NT2/D1 (cell line): ENCODE data around the gene BBX.
"Not testable (repeated sequence)": the region's sequence is repeated elsewhere in the genome, so short reads cannot be mapped to it uniquely, and the experiment has no call there.

Experiments
- DNase-seq: peaks from one replicate; pipeline ENCODE4 v3.0.0-alpha.2; 2011; ENCODE audit warnings: low read depth, low spot score
- H3K27me3 ChIP-seq: 2 replicates; pipeline ENCODE4 v1.6.0; 2011; ENCODE audit warnings: mild to moderate bottlenecking; ENCODE audit not compliant: insufficient read length, insufficient read depth
- H3K36me3 ChIP-seq: 2 replicates; pipeline ENCODE4 v1.6.1; 2011; ENCODE audit warnings: mild to moderate bottlenecking, low read length, mixed read lengths; ENCODE audit not compliant: insufficient read depth, insufficient read length
- H3K4me1 ChIP-seq: 2 replicates; pipeline ENCODE4 v1.5.1; 2011; ENCODE audit not compliant: insufficient read depth, insufficient read length
- H3K4me3 ChIP-seq: 2 replicates; pipeline ENCODE4 v1.5.1; 2011; ENCODE audit warnings: low read depth; ENCODE audit not compliant: insufficient read length
- H3K9ac ChIP-seq: 2 replicates; pipeline ENCODE4 v1.6.0; 2011; ENCODE audit warnings: low read depth; ENCODE audit not compliant: insufficient read length
- H3K9me3 ChIP-seq: 2 replicates; pipeline ENCODE4 v1.5.1; 2011; ENCODE audit warnings: mild to moderate bottlenecking, low read length; ENCODE audit not compliant: insufficient read depth
- SUZ12 ChIP-seq: IDR thresholded peaks from 2 replicates; pipeline ENCODE4 v1.6.1; 2011; ENCODE audit not compliant: insufficient read length, insufficient read depth; ENCODE audit errors: extremely low read depth
- YY1 ChIP-seq: IDR thresholded peaks from 2 replicates; pipeline ENCODE4 v1.6.1; 2011; ENCODE audit not compliant: insufficient read length, insufficient read depth
- ZNF274 ChIP-seq: IDR thresholded peaks from 2 replicates; pipeline ENCODE4 v1.6.1; 2011; ENCODE audit warnings: mild to moderate bottlenecking, low read depth, low read length

Gene BBX

DNA sequence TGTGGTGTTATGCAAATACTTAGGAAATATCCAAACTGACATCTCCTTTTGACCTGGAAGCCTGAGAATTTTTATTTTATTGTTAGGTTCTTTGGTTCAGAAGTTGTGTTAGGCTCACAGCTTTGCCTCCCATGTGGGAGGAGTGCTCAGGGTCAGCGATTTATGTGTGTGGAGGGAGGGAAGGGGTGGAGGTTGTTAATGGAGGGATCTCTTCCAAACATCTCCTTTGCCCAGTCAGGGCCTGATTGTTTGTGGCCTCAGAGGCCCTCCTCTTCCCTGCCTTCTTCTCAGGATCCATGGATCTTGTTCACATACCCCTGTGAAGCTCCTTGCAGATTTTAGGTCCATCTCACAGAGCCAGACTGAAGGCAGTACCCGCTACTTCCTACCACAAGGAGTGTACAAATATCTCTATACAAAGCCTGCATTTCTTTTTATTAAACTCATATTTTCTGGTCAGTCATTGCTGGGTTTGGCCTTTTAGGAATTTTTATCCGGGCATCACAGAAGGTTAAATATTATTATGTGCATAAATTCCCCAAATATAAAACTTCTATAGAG is 40.3 kb downstream of the BBX start:
- no peak for TF ChIP-seq ZNF274
- TF ChIP-seq YY1: no peak
- no peak for TF ChIP-seq SUZ12
- Histone ChIP-seq H3K9me3 (no peaks in the 10 kb centered on the region), H3K9ac (no peak overlapping the region), H3K4me1 (no peaks in the 10 kb centered on the region), H3K36me3 (no peaks in the 10 kb centered on the region), H3K27me3 (no peaks in the 10 kb centered on the region), H3K4me3 (no peak overlapping the region)
- no peak for DNase-seq

GRCh38 chr3:107565244-107565643 is 42.5 kb downstream of the BBX start:
- not testable (repeated sequence) for H3K9me3 ChIP-seq, H3K9ac ChIP-seq, H3K27me3 ChIP-seq, H3K4me3 ChIP-seq, H3K4me1 ChIP-seq, H3K36me3 ChIP-seq, DNase-seq

DNA sequence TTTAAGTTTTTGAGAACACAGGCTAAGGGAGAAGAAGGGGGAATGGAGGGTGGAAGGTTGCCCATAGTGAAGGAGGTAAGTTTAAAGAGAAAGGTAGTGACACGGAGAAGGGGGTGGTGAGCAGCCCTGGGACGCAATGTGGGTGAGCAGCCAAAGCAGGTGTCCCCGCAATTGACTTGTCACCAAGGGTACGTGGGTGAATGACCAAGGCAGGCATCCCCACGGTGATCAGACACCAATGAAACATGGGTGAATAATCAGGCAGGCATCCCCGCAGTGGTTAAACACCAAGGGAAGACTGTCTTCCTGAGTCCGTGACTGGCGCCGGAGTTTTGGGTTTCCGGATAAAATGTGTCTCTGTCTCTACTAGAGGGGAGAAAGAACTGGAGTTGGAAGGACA is 48.3 kb downstream of the BBX start:
- DNase-seq, H3K27me3 ChIP-seq, H3K9me3 ChIP-seq, H3K4me3 ChIP-seq, H3K9ac ChIP-seq, H3K36me3 ChIP-seq, H3K4me1 ChIP-seq: not testable (repeated sequence)

DNA sequence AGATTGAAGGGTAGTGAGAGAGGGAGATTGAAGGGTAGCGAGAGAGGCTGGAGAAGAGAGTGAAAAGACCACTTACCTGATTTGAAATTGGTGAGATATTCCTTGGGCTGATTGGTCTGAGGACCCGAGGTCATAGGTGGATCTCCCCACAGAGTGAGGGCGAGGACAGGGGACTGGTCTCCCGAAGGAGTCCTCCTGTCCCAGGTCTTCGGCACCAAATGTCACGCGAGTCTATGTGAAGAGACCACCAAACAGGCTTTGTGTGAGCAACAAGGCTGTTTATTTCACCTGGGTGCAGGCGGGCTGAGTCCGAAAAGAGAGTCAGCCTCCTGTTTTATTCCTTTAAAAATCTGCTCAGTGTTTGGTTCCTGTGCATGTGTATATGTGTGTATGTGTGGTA is 48.7 kb downstream of the BBX start:
- H3K27me3 ChIP-seq, H3K9me3 ChIP-seq, H3K4me3 ChIP-seq, H3K4me1 ChIP-seq, H3K36me3 ChIP-seq, DNase-seq, H3K9ac ChIP-seq: not testable (repeated sequence)

DNA sequence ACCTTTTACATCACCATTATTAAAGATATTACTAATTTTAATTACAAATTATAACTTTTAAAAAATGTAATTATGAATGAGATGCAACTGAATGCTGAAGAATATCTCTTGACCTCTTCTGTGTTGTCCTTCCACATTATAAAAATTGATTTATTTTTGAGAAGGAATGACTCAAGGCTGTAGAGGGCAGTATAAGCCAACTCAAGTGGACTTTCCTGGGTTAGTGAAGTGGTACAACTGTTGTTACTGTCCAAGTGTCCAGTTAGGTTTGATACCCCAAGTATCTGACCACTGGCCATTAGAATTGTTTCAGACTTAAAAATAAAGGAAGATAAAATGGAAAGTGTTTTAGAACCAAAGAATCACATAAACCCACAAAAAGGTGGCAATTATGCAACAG is 51.9 kb downstream of the BBX start:
- Histone ChIP-seq H3K4me3 (no peak overlapping the region), H3K9me3 (no peaks in the 10 kb centered on the region), H3K4me1 (no peaks in the 10 kb centered on the region), H3K27me3 (no peaks in the 10 kb centered on the region), H3K36me3 (no peaks in the 10 kb centered on the region), H3K9ac (no peak overlapping the region)
- no peak for TF ChIP-seq ZNF274
- TF ChIP-seq YY1: no peak
- TF ChIP-seq SUZ12: no peak
- DNase-seq: no peak

GRCh38 chr3:107578091-107578490 is 55.3 kb downstream of the BBX start:
- Histone ChIP-seq H3K4me1 (no peaks in the 10 kb centered on the region), H3K4me3 (no peak overlapping the region), H3K9ac (no peak overlapping the region), H3K36me3 (no peaks in the 10 kb centered on the region), H3K27me3 (no peaks in the 10 kb centered on the region), H3K9me3 (no peaks in the 10 kb centered on the region)
- no peak for DNase-seq
- no peak for TF ChIP-seq ZNF274
- no peak for TF ChIP-seq SUZ12
- no peak for TF ChIP-seq YY1

DNA sequence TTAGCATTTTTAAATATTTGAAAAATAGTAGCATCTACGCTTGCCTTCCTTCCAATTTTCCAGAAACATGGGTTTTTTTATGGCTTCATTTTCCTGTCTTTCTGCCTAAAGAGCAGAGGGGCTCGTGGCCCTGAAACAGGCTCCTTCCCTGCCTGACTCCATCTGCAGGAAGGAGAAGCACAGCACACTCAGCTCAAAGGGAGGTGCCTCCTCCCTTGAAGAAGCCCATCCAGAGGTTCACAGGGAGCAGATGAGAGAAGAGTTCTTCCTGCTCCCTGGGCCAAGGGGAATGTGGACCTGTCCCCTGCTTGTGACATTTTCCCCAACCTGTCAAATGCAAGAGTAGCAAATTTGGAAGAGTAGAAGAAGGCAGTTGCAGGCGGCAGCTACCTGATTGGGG is 55.8 kb downstream of the BBX start:
- TF ChIP-seq SUZ12: no peak
- no peak for TF ChIP-seq YY1
- no peak for TF ChIP-seq ZNF274
- Histone ChIP-seq H3K9me3 (no peaks in the 10 kb centered on the region), H3K4me1 (no peaks in the 10 kb centered on the region), H3K27me3 (no peaks in the 10 kb centered on the region), H3K36me3 (no peaks in the 10 kb centered on the region), H3K9ac (no peak overlapping the region), H3K4me3 (no peak overlapping the region)
- no peak for DNase-seq

- DNase-seq: no peak
- TF ChIP-seq SUZ12 (no peak), ZNF274 (no peak), YY1 (no peak)
- no peaks in the 10 kb centered on the region for H3K9me3 ChIP-seq
- H3K4me1 ChIP-seq: no peaks in the 10 kb centered on the region
- no peak overlapping the region for H3K4me3 ChIP-seq
- H3K27me3 ChIP-seq: no peaks in the 10 kb centered on the region
- no peaks in the 10 kb centered on the region for H3K36me3 ChIP-seq
- no peak overlapping the region for H3K9ac ChIP-seq
Measured at GRCh38 chr3:107579371-107579770, 56.6 kb downstream of the BBX start.
